IPS DF 4.7 (cell line): ENCODE results near the gene CDYL2.
"Not testable (repeated sequence)": the region's sequence is repeated elsewhere in the genome, so short reads cannot be mapped to it uniquely, and the experiment has no call there.

Experiments
- DNase-seq: peaks from one replicate; pipeline ENCODE4 v3.0.0-alpha.2; 2013; ENCODE audit warnings: low spot score; ENCODE audit errors: extremely low read depth

The CDYL2 gene, protein sequence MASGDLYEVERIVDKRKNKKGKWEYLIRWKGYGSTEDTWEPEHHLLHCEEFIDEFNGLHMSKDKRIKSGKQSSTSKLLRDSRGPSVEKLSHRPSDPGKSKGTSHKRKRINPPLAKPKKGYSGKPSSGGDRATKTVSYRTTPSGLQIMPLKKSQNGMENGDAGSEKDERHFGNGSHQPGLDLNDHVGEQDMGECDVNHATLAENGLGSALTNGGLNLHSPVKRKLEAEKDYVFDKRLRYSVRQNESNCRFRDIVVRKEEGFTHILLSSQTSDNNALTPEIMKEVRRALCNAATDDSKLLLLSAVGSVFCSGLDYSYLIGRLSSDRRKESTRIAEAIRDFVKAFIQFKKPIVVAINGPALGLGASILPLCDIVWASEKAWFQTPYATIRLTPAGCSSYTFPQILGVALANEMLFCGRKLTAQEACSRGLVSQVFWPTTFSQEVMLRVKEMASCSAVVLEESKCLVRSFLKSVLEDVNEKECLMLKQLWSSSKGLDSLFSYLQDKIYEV

GRCh38 chr16:80804526-80805383 is at the start of gene CDYL2:
TSS of gene CDYL2 (minus strand) at chr16:80804598. CDS start at chr16:80804173, 425 bp downstream.
- no peak for DNase-seq

DNA sequence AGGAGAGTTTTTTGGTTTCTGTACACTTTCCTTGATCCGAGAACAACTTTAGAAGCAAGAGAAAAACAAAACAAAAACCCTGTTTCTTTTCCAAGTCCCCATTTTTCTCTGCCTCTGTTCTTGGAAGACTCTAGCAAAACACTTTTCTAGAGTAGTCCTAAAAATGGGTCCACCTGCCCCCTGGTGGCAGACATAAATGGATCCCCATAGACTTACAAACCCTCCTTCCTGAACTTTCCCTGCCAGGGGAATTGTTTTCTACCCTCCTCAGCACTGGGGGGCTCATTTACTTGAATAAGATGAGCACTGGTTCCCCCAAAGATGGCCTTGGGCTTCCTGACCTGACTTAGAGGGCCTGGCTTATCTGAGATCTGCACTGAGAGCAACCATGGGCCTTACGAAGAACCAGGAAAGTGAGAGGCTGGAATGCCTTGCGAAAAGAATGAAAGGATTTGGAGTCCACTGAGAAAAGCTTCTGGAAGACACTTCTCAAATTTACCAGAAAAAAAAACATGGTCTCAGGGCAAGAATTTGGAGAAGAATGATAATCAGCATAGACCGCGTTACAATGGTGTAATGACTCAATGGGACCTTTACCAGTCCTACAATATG is 48.0 kb upstream of the CDYL2 start:
- peak; percentile 33 for DNase-seq

DNA sequence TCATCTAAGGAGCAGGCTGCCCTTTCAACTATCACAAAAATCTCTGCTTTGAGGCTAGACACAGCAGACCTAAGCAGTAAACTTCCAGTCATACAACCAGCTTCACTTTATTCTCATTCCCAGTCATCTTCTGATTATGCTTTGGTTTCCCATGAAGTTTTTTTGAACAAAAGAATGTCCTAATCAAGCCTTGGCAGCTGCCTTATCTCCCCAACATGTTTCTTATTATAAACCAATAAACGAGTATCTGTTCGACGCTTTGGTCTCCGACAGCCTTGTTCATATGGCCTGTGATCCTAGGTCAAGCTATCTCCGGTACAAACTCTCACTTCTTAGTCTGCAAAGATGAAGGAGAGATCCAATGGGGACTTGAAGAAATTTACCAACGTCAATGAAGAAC is 47.4 kb upstream of the CDYL2 start:
- no peak for DNase-seq

DNA sequence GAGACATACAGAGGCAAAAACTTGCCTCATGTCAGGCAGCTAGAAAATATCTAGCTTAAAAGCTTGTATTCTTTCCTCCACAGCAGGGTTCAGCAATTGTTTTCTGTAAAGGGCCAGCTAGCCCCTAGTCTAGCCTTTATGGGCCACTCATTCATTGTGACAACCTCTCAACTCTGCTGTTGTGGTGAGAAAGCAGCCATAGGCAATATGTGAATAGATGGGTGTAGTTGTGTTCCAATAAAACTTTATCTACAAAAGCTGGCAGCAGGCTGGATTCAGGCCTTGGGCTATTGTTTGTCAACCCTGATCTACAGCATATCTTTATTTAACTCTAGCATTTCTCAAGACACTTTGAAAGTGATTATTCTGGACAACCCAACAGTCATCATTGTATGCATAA is 46.4 kb upstream of the CDYL2 start:
- DNase-seq = no peak

DNA sequence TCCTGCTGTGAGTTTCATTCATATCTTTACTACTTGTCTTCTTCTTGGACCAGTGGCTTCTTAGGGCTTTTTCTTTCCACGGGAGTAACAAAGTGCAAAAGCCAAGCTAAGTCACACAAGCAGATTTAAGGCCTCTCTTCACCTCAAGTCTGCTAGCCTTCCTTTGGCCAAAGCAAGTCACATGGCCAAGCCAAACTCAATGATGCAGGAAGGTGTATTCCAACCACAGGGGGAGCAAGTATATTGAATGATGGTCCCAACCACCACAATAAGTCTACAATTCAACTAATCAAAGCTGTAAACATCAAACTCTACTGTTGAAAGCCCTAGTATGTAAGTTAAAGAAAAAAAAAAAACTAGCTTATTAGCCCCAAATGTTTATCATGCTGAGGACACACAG is 44.5 kb upstream of the CDYL2 start:
- DNase-seq = no peak

GRCh38 chr16:80846680-80847079 is 42.3 kb upstream of the CDYL2 start:
- DNase-seq = no peak

DNA sequence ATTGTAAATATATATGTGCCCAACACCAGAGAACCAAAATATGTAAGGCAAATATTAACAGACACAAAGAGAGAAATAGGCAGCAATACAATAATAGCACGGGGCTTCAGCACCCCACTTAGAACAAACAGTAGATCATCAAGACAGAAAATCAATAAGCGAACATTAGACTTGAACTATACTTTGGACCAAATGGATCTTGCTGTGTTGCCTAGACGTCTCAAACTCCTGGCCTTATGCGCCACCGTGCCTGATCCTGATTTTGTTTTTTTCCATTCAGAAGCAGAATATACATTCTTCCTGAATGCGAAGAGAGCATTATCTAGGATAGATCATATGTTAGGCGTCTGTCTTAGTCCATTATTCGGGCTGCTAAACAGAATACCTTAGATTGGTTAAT is 41.9 kb upstream of the CDYL2 start:
- DNase-seq = no peak

DNA sequence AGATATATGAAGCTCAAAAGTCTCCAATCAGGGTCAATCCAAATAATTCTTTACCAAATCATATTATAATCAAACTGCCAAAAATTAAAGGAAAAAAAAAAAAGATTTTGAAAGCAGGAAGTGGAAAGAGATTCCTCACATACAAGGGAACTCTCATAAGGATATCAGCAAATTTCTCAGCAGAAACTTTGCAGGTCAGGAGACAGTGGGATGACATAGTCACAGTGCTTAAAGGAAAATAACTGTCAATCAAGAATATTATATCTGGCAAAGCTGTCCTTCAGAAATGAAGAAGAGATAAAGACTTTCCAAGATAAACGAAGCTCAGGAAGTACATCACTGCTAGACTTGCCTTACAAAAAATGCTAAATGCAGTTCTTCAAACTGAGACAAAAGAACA is 40.0 kb upstream of the CDYL2 start:
- no peak for DNase-seq

DNA sequence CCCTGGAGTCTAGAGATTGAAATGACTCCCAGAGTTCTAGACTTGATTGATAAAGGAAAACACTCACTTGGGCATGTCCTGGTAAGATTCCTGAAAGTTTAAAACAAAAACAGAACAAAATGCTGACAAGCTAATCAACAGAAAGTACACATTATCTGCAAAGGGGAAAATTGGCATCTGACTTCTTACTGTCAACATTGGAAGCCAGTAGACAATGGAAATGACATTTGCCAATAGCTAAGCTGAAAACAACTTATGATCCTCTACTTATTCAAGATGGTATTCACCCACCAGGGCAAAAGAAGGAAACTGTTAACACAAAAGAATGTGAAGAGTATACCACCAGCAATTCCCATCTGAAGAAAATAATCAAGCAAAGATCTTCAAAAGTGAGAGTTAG is 36.8 kb upstream of the CDYL2 start:
- DNase-seq = no peak

GRCh38 chr16:80837533-80838147 is 33.2 kb upstream of the CDYL2 start:
- no peak for DNase-seq

- DNase-seq = no peak
These were observed 32.4 kb upstream of the CDYL2 start for GRCh38 chr16:80836846-80837245.

- no peak for DNase-seq
These were observed 31.8 kb upstream of the CDYL2 start for GRCh38 chr16:80836202-80836601.

DNA sequence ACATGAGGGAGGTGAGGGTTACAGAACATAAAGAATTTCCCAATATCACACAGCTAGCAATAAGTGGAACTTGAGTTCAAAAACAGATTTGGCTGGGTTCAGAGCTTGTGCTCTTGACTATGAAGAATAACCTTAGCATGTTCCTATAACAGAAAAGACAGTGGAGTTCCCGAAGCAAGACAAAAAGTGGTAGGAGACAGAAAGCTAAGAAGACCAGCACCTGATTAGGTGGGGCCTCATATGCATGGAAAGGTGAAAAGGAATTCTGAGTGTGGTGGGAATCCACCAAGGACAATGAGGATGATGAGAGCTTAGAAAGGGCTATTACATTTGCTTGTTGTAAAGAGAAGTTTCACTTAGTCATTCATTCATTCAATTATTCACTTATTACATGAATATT is 26.6 kb upstream of the CDYL2 start:
- no peak for DNase-seq

- no peak for DNase-seq
These were observed 24.1 kb upstream of the CDYL2 start for GRCh38 chr16:80828495-80828894.

- DNase-seq = no peak
These were observed 22.6 kb upstream of the CDYL2 start for GRCh38 chr16:80827007-80827406.

DNA sequence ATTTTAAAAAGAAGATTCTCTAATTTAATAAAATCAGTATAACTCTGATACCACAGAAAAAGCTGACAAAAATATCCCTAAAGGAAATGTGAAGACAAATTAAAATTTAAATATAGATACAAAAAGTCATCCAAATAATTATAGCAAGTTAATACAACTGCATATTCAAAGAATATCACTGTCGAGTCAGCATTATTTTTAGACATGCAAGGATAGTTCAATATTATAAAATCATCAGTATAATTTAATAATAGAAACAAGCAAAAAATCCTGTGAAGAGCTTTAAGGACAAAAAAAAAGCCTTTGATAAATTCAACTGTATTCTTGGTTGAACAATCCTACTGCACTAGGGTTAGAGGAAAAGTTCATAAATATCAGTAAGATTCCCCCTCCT is 21.0 kb upstream of the CDYL2 start:
- DNase-seq = no peak

GRCh38 chr16:80824623-80825364 is 20.4 kb upstream of the CDYL2 start:
- peak; percentile 38 for DNase-seq

GRCh38 chr16:80819988-80820387 is 15.6 kb upstream of the CDYL2 start:
- no peak for DNase-seq

DNA sequence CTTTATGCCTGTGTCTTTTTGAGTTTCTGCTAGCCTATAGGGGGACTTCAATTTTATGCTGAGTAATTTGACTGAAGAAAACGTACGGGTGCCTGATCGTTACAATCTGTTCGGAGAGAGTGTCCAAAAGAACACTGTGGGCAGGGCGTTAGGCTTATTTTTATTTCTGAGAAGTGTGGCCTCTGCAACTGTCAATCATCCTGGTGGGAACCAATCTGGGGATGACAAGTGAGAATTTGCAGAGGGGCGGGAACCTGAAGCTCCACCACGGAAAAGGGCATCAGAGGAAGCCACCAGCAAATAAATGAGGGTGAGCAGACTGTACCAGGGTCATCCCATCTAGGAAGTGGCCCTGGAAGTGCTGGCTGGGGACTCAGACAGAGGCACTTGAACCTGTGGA is 12.0 kb upstream of the CDYL2 start:
- DNase-seq = no peak

DNA sequence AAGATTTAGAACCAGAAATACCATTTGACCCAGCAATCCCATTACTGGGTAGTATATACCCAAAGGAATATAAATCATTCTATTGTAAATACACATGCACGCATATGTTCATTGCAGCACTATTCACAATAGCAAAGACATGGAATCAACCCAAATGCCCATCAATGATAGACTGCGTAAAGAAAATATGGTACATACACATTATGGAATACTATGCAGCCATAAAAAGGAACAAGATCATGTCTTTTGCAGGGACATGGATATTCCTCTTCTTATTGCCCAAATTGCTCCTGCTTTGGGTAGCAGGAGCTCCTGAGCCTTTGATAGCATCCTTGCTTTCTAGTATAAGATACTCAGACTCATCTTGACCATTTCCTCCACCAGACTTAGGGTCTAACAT is 10.9 kb upstream of the CDYL2 start:
- DNase-seq = not testable (repeated sequence)

DNA sequence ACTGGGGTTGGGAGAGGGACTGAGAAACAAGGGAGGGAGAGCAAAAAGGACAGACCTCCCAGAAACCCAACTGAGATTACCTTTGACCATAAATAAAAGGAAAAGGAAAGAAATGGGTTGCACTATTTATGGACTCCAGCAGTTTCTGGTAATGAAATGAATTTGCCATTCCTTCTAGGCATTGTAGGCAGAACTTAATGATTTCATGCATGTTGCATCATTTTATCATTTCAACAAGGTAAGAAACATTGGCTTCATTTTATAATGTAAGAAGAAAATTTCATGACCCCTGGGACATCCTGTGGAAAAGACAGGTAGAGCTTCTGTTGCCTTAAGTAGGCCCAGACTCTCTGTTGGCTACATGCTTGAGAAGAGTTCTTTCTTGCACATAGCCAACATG is 8.2 kb upstream of the CDYL2 start:
- DNase-seq = no peak
